Skeletal muscle satellite cell (primary cell): Measurements from ENCODE around the gene ZNF292.

Source experiments
- H3K27me3 ChIP-seq: 2 replicates; pipeline ENCODE4 v1.7.0; 2013; ENCODE audit warnings: low read length; ENCODE audit not compliant: control insufficient read depth, insufficient read depth
- H3K36me3 ChIP-seq: 2 replicates; pipeline ENCODE4 v1.7.0; 2013; ENCODE audit warnings: mild to moderate bottlenecking, control low read depth, low read length; ENCODE audit not compliant: insufficient read depth
- H3K4me1 ChIP-seq: 2 replicates; pipeline ENCODE4 v1.7.0; 2013; ENCODE audit warnings: low read length; ENCODE audit not compliant: control insufficient read depth, insufficient read depth
- H3K4me2 ChIP-seq: 2 replicates; pipeline ENCODE4 v1.7.0; 2013; ENCODE audit warnings: mild to moderate bottlenecking, low read length
- H3K4me3 ChIP-seq: 2 replicates; pipeline ENCODE4 v1.7.0; 2013; ENCODE audit warnings: low read length
- H3K9ac ChIP-seq: 2 replicates; pipeline ENCODE4 v1.7.0; 2013; ENCODE audit warnings: mild to moderate bottlenecking, low read depth, low read length, moderate library complexity
- H3K9me3 ChIP-seq: replicated peaks from 2 replicates; pipeline ENCODE4 v1.7.0; 2013; ENCODE audit warnings: mild to moderate bottlenecking, control low read depth, low read length

ZNF292 gene

GRCh38 chr6:87250019-87250418, 94.7 kb downstream of the ZNF292 start:
- H3K9me3 ChIP-seq, result no peaks in the 10 kb centered on the region
- no peak overlapping the region for H3K9ac ChIP-seq
- H3K4me3 ChIP-seq, result no peak overlapping the region
- no peaks in the 10 kb centered on the region for H3K27me3 ChIP-seq
- H3K4me1 ChIP-seq, result no peaks in the 10 kb centered on the region
- H3K36me3 ChIP-seq, result peaks cover 39% of the 10 kb centered on the region
- H3K4me2 ChIP-seq, result no peak overlapping the region

- H3K27me3 ChIP-seq, result no peaks in the 10 kb centered on the region
- H3K4me3 ChIP-seq, result no peak overlapping the region
- no peak overlapping the region for H3K9ac ChIP-seq
- H3K4me2 ChIP-seq, result no peak overlapping the region
- no peaks in the 10 kb centered on the region for H3K4me1 ChIP-seq
- H3K9me3 ChIP-seq, result no peaks in the 10 kb centered on the region
- peaks cover 50% of the 10 kb centered on the region for H3K36me3 ChIP-seq
These were observed 95.9 kb downstream of the ZNF292 start for GRCh38 chr6:87251225-87251624.

GRCh38 chr6:87251725-87252124, 96.4 kb downstream of the ZNF292 start:
- H3K36me3 ChIP-seq, result peaks cover 50% of the 10 kb centered on the region
- H3K27me3 ChIP-seq, result no peaks in the 10 kb centered on the region
- no peaks in the 10 kb centered on the region for H3K4me1 ChIP-seq
- H3K9me3 ChIP-seq, result no peaks in the 10 kb centered on the region
- H3K4me3 ChIP-seq, result no peak overlapping the region
- H3K9ac ChIP-seq, result no peak overlapping the region
- H3K4me2 ChIP-seq, result no peak overlapping the region

GRCh38 chr6:87257046-87257445, 101.7 kb downstream of the ZNF292 start:
- Histone ChIP-seq H3K4me3 (no peak overlapping the region), H3K9me3 (no peaks in the 10 kb centered on the region), H3K36me3 (peaks cover 67% of the 10 kb centered on the region), H3K9ac (no peak overlapping the region), H3K4me1 (no peaks in the 10 kb centered on the region), H3K4me2 (no peak overlapping the region), H3K27me3 (no peaks in the 10 kb centered on the region)

GRCh38 chr6:87257565-87257964, 102.2 kb downstream of the ZNF292 start:
- H3K4me1 ChIP-seq, result no peaks in the 10 kb centered on the region
- H3K36me3 ChIP-seq, result peaks cover 67% of the 10 kb centered on the region
- no peaks in the 10 kb centered on the region for H3K27me3 ChIP-seq
- H3K9me3 ChIP-seq, result no peaks in the 10 kb centered on the region
- H3K9ac ChIP-seq, result no peak overlapping the region
- no peak overlapping the region for H3K4me3 ChIP-seq
- H3K4me2 ChIP-seq, result no peak overlapping the region

GRCh38 chr6:87257975-87258374, 102.6 kb downstream of the ZNF292 start:
- Histone ChIP-seq H3K9me3 (no peaks in the 10 kb centered on the region), H3K36me3 (peaks cover 67% of the 10 kb centered on the region)

GRCh38 chr6:87259791-87260190, 104.4 kb downstream of the ZNF292 start:
- H3K9ac ChIP-seq, result no peak overlapping the region
- H3K36me3 ChIP-seq, result peaks cover 58% of the 10 kb centered on the region
- H3K27me3 ChIP-seq, result no peaks in the 10 kb centered on the region
- no peaks in the 10 kb centered on the region for H3K9me3 ChIP-seq
- H3K4me3 ChIP-seq, result no peak overlapping the region
- no peaks in the 10 kb centered on the region for H3K4me1 ChIP-seq
- H3K4me2 ChIP-seq, result no peak overlapping the region

More at GRCh38 chr6:87257975-87258374, 102.6 kb downstream of the ZNF292 start:
- H3K4me1 ChIP-seq, result no peaks in the 10 kb centered on the region
- H3K27me3 ChIP-seq, result no peaks in the 10 kb centered on the region
- no peak overlapping the region for H3K4me2 ChIP-seq
- no peak overlapping the region for H3K9ac ChIP-seq
- no peak overlapping the region for H3K4me3 ChIP-seq

- Histone ChIP-seq H3K9me3 (no peaks in the 10 kb centered on the region), H3K4me1 (no peaks in the 10 kb centered on the region)
These were observed 106.2 kb downstream of the ZNF292 start for GRCh38 chr6:87261534-87261933.

GRCh38 chr6:87264481-87264880, 109.1 kb downstream of the ZNF292 start:
- Histone ChIP-seq H3K4me2 (no peak overlapping the region), H3K36me3 (peaks cover 11% of the 10 kb centered on the region), H3K9me3 (no peaks in the 10 kb centered on the region), H3K4me3 (no peak overlapping the region), H3K27me3 (no peaks in the 10 kb centered on the region), H3K4me1 (no peaks in the 10 kb centered on the region), H3K9ac (no peak overlapping the region)

More at GRCh38 chr6:87261534-87261933, 106.2 kb downstream of the ZNF292 start:
- no peak overlapping the region for H3K9ac ChIP-seq
- H3K27me3 ChIP-seq, result no peaks in the 10 kb centered on the region
- H3K4me2 ChIP-seq, result no peak overlapping the region
- no peak overlapping the region for H3K4me3 ChIP-seq
- H3K36me3 ChIP-seq, result peaks cover 40% of the 10 kb centered on the region

- Histone ChIP-seq H3K9ac (no peak overlapping the region), H3K9me3 (no peaks in the 10 kb centered on the region), H3K4me1 (no peaks in the 10 kb centered on the region), H3K27me3 (no peaks in the 10 kb centered on the region), H3K4me2 (no peak overlapping the region), H3K4me3 (no peak overlapping the region), H3K36me3 (no peaks in the 10 kb centered on the region)
These were observed 119.4 kb downstream of the ZNF292 start for GRCh38 chr6:87274660-87275274.

- H3K36me3 ChIP-seq, result no peaks in the 10 kb centered on the region
- no peak overlapping the region for H3K9ac ChIP-seq
- no peak overlapping the region for H3K4me2 ChIP-seq
- H3K4me1 ChIP-seq, result no peaks in the 10 kb centered on the region
- no peaks in the 10 kb centered on the region for H3K27me3 ChIP-seq
- no peak overlapping the region for H3K4me3 ChIP-seq
- H3K9me3 ChIP-seq, result no peaks in the 10 kb centered on the region
These were observed 121.3 kb downstream of the ZNF292 start for GRCh38 chr6:87276624-87277023.

GRCh38 chr6:87277123-87277522, 121.8 kb downstream of the ZNF292 start:
- no peak overlapping the region for H3K4me3 ChIP-seq
- H3K4me1 ChIP-seq, result no peaks in the 10 kb centered on the region
- no peak overlapping the region for H3K4me2 ChIP-seq
- no peak overlapping the region for H3K9ac ChIP-seq
- H3K36me3 ChIP-seq, result no peaks in the 10 kb centered on the region
- H3K9me3 ChIP-seq, result no peaks in the 10 kb centered on the region
- no peaks in the 10 kb centered on the region for H3K27me3 ChIP-seq
